ENCODE results near the gene CTIF.

- TF ChIP-seq CTCF (IDR thresholded peaks at IDR 0.05) (no peak), POLR2A (IDR thresholded peaks at IDR 0.05) (no peak)
Observed at GRCh38 chr18:48581206-48581605, 42.4 kb downstream of the CTIF start.

Data from heart left ventricle (tissue), 13 donors.